Cardiac muscle cell (in vitro differentiated cells and primary cell): Measurements from ENCODE around the gene GGTA1. TPM values are rescaled to one million over a fixed set of nuclear protein-coding genes. Genes with fewer than 3 reads are reported as not detected.
A peak's percentile ranks its signal among the peaks of the same experiment; 100 is the strongest.

Experiments used
- DNase-seq, 2 donors: peaks; one replicate each; pipeline versions ENCODE4 v3.0.0 to v3.0.0-alpha.2; 2010 to 2017; ENCODE audit warnings: low read depth in 1 of 2, low spot score in 1 of 2
- H3K27ac ChIP-seq: fragments of 200-600 bp; sonication (generic); 2 replicates; pipeline ENCODE4 v1.5.1; 2016
- H3K27me3 ChIP-seq: fragments of 200-600 bp; sonication (generic); 2 replicates; pipeline ENCODE4 v1.6.0; 2016; ENCODE audit warnings: control low read depth
- H3K36me3 ChIP-seq: fragments of 200-600 bp; sonication (generic); 2 replicates; pipeline ENCODE4 v1.5.1; 2016; ENCODE audit warnings: control low read depth
- H3K4me1 ChIP-seq: fragments of 200-600 bp; sonication (generic); 2 replicates; pipeline ENCODE4 v1.8.1; 2017; ENCODE audit warnings: low read depth, mild to moderate bottlenecking, mixed run types
- H3K4me3 ChIP-seq: fragments of 200-600 bp; sonication (generic); 2 replicates; pipeline ENCODE4 v1.5.1; 2016; ENCODE audit warnings: mild to moderate bottlenecking
- H3K9me3 ChIP-seq: fragments of 200-600 bp; sonication (generic); 2 replicates; pipeline ENCODE4 v1.5.1; 2017; ENCODE audit warnings: low read depth, mild to moderate bottlenecking, control low read depth
- CTCF ChIP-seq: IDR thresholded peaks from 2 replicates; pipeline ENCODE4 v1.5.1; 2012; ENCODE audit warnings: low read depth, mild to moderate bottlenecking, low read length
- polyA plus RNA-seq: library from polyadenylated mRNA; unstranded; fragments of >200 nt; fragmentation: Nextera tagmentation; extraction: Ambion mirVana; gene quantifications from 2 replicates; pipeline ENCODE4 v1.2.1, GENCODE V29; 2016
- total RNA-seq: library from RNA; depleted of rRNA; stranded (reverse); fragments of >200 nt; gene quantifications from 2 replicates; pipeline ENCODE4 v1.2.3, GENCODE V29; 2016

GGTA1 gene
- total and polyA plus RNA-seq, 2 experiments from 2014 or later: 1.6 TPM; not detected in 1

- Histone ChIP-seq H3K9me3 (no peaks in the 10 kb centered on the region), H3K36me3 (no peaks in the 10 kb centered on the region), H3K27ac (no peak overlapping the region), H3K4me3 (peak overlapping the region; percentile 43), H3K4me1 (no peaks in the 10 kb centered on the region), H3K27me3 (peaks cover 62% of the 10 kb centered on the region)
- TF ChIP-seq CTCF: no peak
- peak in 1 of 2 donors; percentile 67 for DNase-seq
Observed at GRCh38 chr9:121498487-121499176, 1.0 kb downstream of the GGTA1 start.

GRCh38 chr9:121498150-121498486, 1.5 kb downstream of the GGTA1 start:
- H3K9me3 ChIP-seq: no peaks in the 10 kb centered on the region
- H3K4me3 ChIP-seq: peak overlapping the region; percentile 43
- peak; percentile 79 to 82 for DNase-seq
- H3K4me1 ChIP-seq: no peaks in the 10 kb centered on the region
- peaks cover 57% of the 10 kb centered on the region for H3K27me3 ChIP-seq
- TF ChIP-seq CTCF: peak; percentile 78
- no peak overlapping the region for H3K27ac ChIP-seq
- no peaks in the 10 kb centered on the region for H3K36me3 ChIP-seq

GRCh38 chr9:121495976-121496375, 3.7 kb downstream of the GGTA1 start:
- Histone ChIP-seq H3K4me1 (no peaks in the 10 kb centered on the region), H3K27me3 (peaks cover 42% of the 10 kb centered on the region), H3K27ac (no peak overlapping the region), H3K4me3 (no peak overlapping the region), H3K36me3 (no peaks in the 10 kb centered on the region), H3K9me3 (no peaks in the 10 kb centered on the region)
- no peak for DNase-seq
- TF ChIP-seq CTCF: no peak

GRCh38 chr9:121494192-121494591, 5.5 kb downstream of the GGTA1 start:
- H3K36me3 ChIP-seq: no peaks in the 10 kb centered on the region
- no peak for DNase-seq
- no peak for TF ChIP-seq CTCF
- H3K4me1 ChIP-seq: no peaks in the 10 kb centered on the region
- H3K27me3 ChIP-seq: peaks cover 24% of the 10 kb centered on the region
- no peaks in the 10 kb centered on the region for H3K9me3 ChIP-seq
- no peak overlapping the region for H3K27ac ChIP-seq
- H3K4me3 ChIP-seq: no peak overlapping the region

GRCh38 chr9:121491111-121491510, 8.5 kb downstream of the GGTA1 start:
- H3K36me3 ChIP-seq: no peaks in the 10 kb centered on the region
- no peak overlapping the region for H3K4me3 ChIP-seq
- no peaks in the 10 kb centered on the region for H3K27me3 ChIP-seq
- no peak for DNase-seq
- no peak overlapping the region for H3K27ac ChIP-seq
- TF ChIP-seq CTCF: no peak
- no peaks in the 10 kb centered on the region for H3K9me3 ChIP-seq
- H3K4me1 ChIP-seq: no peaks in the 10 kb centered on the region
